ENCODE measurements around the gene CSRP2. TPM values are rescaled to one million over a fixed set of nuclear protein-coding genes. Genes with fewer than 3 reads are reported as not detected.

CSRP2 gene
- polyA plus RNA-seq, 1 donor (not counting 4 experiments of a cell fraction or from before 2014, with no cell fraction given): 74.9 TPM

DNA sequence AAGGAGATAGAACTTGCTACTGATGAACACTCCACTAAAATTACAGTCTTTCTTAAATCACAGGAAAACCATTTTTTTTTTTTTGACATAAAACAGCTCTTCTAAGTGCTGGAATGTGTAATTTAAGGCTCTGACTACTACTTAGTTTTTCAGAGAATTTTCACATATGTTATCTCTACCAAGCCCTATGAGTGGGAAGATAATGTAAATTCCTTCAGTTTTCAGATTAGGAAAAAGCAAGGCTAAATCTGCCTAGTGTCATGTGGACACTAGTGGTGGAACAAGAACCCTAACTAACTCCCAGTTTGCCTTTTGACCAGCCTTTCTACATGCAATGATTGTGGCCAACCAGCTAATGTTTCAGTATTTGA lies 37.3 kb upstream of the CSRP2 start:
- TF ChIP-seq, protein P1, sequence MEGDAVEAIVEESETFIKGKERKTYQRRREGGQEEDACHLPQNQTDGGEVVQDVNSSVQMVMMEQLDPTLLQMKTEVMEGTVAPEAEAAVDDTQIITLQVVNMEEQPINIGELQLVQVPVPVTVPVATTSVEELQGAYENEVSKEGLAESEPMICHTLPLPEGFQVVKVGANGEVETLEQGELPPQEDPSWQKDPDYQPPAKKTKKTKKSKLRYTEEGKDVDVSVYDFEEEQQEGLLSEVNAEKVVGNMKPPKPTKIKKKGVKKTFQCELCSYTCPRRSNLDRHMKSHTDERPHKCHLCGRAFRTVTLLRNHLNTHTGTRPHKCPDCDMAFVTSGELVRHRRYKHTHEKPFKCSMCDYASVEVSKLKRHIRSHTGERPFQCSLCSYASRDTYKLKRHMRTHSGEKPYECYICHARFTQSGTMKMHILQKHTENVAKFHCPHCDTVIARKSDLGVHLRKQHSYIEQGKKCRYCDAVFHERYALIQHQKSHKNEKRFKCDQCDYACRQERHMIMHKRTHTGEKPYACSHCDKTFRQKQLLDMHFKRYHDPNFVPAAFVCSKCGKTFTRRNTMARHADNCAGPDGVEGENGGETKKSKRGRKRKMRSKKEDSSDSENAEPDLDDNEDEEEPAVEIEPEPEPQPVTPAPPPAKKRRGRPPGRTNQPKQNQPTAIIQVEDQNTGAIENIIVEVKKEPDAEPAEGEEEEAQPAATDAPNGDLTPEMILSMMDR (optimal IDR thresholded peaks at IDR 0.05 in 1 of 3, IDR thresholded peaks at IDR 0.05 in 1 of 3, conservative IDR thresholded peaks at IDR 0.05 in 1 of 3; ENCODE audit: extremely low read depth in 1 of 3, insufficient read depth in 2 of 3, low read length in 3 of 3): no peak
- TF ChIP-seq EZH2 (IDR thresholded peaks at IDR 0.05; ENCODE audit: low read length): no peak
- H3K9me1 ChIP-seq (ENCODE audit: control insufficient read depth, extremely low read depth, insufficient read depth, low read length): no peaks in the 10 kb centered on the region
- dilution Hi-C loops (cut with MboI; ENCODE audit: extremely low pct_ligation_motif_present, low sequenced_read_pairs): no loop called here
- H2AFZ ChIP-seq (ENCODE audit: control insufficient read depth, low read length): no peak overlapping the region
- H3K4me2 ChIP-seq (ENCODE audit: control insufficient read depth, extremely low read depth, insufficient read depth, low read depth, low read length): no peak overlapping the region
- no peaks in the 10 kb centered on the region for H3K4me1 ChIP-seq (ENCODE audit: control insufficient read depth, extremely low read depth, insufficient read depth, low read length)
- H3K36me3 ChIP-seq (ENCODE audit: control insufficient read depth in 2 of 2, extremely low read depth in 1 of 2, insufficient read depth in 2 of 2, low read length in 2 of 2): no peaks in the 10 kb centered on the region
- no peak for FAIRE-seq
- no peak overlapping the region for H3K4me3 ChIP-seq (ENCODE audit: control insufficient read depth in 2 of 3, extremely low read depth in 1 of 3, insufficient read depth in 2 of 3, low read depth in 1 of 3, low read length in 3 of 3)
- no peaks in the 10 kb centered on the region for H3K79me2 ChIP-seq (ENCODE audit: control insufficient read depth, insufficient read depth, low read length)
- H3K27ac ChIP-seq (ENCODE audit: control insufficient read depth, insufficient read depth, low read length): no peak overlapping the region
- no peak for DNase-seq (ENCODE audit: low read depth, low spot score)
- no peak overlapping the region for H3K9ac ChIP-seq (ENCODE audit: control insufficient read depth, extremely low read depth, insufficient read depth, low read length)
- no peaks in the 10 kb centered on the region for H4K20me1 ChIP-seq (ENCODE audit: control insufficient read depth, extremely low read depth, insufficient read depth, low read length)
- peaks cover 2% of the 10 kb centered on the region for H3K27me3 ChIP-seq (ENCODE audit: control insufficient read depth, extremely low read depth, insufficient read depth, low read length)
- no peaks in the 10 kb centered on the region for H3K9me3 ChIP-seq (ENCODE audit: control insufficient read depth, low read depth, low read length)

DNA sequence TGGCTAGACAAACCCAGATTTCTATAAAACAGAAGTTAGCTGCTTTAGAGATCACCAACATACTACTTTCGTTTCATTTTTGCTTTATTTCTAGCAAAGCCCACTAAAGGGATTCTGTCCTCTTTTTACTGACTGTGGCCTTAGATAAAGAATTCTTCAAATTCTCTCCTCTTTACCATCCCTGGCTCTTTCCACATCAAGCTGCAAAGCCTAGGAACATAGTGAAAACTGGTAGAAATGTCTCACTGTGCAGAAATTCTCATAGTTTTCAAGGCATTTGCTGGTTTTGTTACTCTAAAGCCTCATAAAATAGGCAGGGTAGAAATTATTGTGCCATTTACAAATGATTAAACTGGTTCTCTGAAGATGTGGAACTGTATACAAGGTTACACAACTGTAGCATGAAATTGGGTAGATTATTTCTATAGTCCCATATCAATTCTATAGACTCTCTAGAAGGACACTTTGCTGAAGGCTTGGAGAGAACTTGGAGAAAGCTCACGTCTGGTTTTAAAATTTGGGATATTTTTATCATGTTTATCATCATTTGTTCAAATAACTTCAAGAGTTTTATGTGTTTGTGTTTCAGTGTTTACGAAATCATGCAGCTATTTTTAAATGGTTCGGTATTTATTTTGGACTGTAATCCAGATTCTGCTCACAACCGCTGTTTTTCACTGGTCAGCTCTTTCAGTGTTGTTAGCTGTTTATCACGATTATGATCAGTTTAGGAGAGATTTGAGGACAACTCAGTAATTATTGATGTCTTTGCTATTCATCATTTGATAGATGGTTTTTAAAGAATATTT lies 36.7 kb upstream of the CSRP2 start:
- TF ChIP-seq EZH2 (IDR thresholded peaks at IDR 0.05; ENCODE audit: low read length): no peak
- TF ChIP-seq, protein P1 (optimal IDR thresholded peaks at IDR 0.05 in 1 of 3, IDR thresholded peaks at IDR 0.05 in 1 of 3, conservative IDR thresholded peaks at IDR 0.05 in 1 of 3; ENCODE audit: extremely low read depth in 1 of 3, insufficient read depth in 2 of 3, low read length in 3 of 3): no peak
- Histone ChIP-seq H3K79me2 (ENCODE audit: control insufficient read depth, insufficient read depth, low read length) (no peaks in the 10 kb centered on the region), H3K4me2 (ENCODE audit: control insufficient read depth, extremely low read depth, insufficient read depth, low read depth, low read length) (no peak overlapping the region), H2AFZ (ENCODE audit: control insufficient read depth, low read length) (no peak overlapping the region), H4K20me1 (ENCODE audit: control insufficient read depth, extremely low read depth, insufficient read depth, low read length) (no peaks in the 10 kb centered on the region), H3K27ac (ENCODE audit: control insufficient read depth, insufficient read depth, low read length) (no peak overlapping the region), H3K27me3 (ENCODE audit: control insufficient read depth, extremely low read depth, insufficient read depth, low read length) (peaks cover 2% of the 10 kb centered on the region), H3K36me3 (ENCODE audit: control insufficient read depth in 2 of 2, extremely low read depth in 1 of 2, insufficient read depth in 2 of 2, low read length in 2 of 2) (no peaks in the 10 kb centered on the region), H3K9me1 (ENCODE audit: control insufficient read depth, extremely low read depth, insufficient read depth, low read length) (no peaks in the 10 kb centered on the region), H3K9ac (ENCODE audit: control insufficient read depth, extremely low read depth, insufficient read depth, low read length) (no peak overlapping the region), H3K4me3 (ENCODE audit: control insufficient read depth in 2 of 3, extremely low read depth in 1 of 3, insufficient read depth in 2 of 3, low read depth in 1 of 3, low read length in 3 of 3) (no peak overlapping the region), H3K9me3 (ENCODE audit: control insufficient read depth, low read depth, low read length) (no peaks in the 10 kb centered on the region), H3K4me1 (ENCODE audit: control insufficient read depth, extremely low read depth, insufficient read depth, low read length) (no peaks in the 10 kb centered on the region)
- FAIRE-seq (no peak), DNase-seq (ENCODE audit: low read depth, low spot score) (no peak)
- dilution Hi-C loops (cut with MboI; ENCODE audit: extremely low pct_ligation_motif_present, low sequenced_read_pairs): no loop called here

Measured in keratinocyte (primary cell).